Stimulated activated CD8-positive, alpha-beta memory T cell treated with anti-CD3 and anti-CD28 coated beads, Interleukin-15, amount 100 ng/mL, for 4 hours (primary cell): ENCODE results near the gene SYNDIG1L.

Experiments used
- DNase-seq, 2 donors: peaks; one replicate each; pipeline ENCODE4 v3.0.0-alpha.2; 2020; ENCODE audit warnings: low read depth in 2 of 2

The SYNDIG1L gene

DNA sequence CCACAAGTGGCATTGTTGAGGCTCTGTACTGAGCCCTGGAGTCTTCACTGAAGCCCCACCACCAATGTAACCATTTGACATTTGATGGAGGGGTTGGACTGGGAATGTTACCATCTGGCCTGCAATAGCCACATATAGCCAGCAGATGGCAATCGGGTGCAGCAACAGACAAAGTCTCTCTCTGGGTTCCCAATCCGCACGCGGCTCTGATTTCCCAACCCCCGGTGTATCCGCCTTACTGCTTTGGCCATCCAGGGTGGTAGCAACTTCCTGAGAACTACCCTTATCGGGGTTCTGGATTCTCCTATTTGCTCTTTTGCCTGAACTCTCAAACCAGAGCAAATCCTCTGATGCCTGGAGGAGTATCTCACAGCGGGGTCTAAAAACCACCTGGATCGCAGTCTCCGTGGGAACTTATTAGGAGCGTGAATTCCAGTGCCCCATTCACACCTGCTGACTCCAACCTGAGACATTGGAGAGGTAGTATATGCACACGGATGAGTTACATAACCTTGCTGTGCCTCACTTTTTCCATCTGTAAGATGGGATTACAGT is 63.6 kb downstream of the SYNDIG1L start:
- peak; percentile 15 to 17 for DNase-seq

DNA sequence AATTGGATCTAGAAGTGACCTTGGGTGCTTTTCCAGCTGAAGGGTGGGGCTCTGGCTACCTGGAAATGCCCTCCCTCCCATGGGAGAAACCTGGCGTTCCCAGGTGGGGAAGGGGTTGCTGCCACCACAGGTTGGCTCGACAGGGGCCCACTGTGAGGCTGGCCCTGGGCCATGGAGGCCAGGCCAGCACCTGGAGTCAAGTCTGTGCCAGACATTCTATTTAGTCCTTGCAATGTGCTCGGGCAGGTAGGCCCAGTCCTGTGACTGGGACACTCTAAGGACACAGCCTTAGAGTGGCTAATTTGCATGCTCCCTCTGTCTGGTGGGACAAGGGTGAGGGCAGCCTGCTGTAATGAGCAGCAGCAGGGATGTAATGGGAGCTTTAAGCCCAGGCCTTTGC is 65.8 kb downstream of the SYNDIG1L start:
- no peak for DNase-seq

DNA sequence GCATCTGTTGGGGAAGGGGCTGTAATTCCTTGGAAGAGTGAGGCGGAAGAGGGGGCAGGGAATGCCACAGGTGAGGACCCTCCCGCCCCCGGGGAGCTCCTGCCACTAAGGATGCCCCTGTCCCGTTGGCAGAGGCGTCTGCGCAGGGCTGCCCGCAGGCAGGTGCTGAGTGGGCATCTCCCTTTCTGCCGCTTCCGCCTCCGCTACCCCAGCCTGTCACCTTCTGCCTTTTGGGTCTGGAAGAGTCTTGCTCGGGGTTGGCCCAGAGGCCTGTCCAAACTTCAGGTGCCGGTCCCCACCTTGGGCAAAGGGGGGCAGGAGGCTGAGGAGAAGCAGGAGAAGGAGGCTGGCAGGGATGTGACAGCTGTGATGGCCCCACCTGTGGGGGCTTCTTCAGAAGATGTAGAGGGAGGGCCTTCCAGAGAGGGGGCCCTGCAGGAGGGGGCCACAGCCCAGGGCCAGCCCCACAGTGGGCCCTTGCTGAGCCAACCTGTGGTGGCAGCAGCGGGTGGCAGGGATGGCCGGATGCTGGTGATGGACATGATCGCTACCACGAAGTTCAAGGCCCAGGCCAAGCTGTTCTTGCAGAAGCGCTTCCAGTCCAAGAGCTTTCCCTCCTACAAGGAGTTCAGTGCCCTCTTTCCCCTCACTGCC is 67.7 kb downstream of the SYNDIG1L start:
- DNase-seq = no peak

DNA sequence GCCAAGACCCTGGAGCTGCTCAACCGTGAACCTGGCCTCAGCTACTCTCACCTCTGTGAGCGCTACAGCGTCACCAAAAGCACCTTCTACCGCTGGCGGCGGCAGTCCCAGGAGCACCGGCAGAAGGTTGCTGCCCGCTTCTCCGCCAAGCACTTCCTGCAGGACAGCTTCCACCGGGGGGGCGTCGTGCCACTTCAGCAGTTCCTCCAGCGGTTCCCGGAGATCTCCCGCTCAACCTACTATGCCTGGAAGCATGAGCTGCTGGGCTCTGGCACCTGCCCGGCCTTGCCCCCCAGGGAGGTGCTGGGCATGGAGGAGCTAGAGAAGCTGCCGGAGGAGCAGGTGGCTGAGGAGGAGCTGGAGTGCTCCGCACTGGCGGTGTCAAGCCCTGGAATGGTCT is 68.4 kb downstream of the SYNDIG1L start:
- DNase-seq = no peak

DNA sequence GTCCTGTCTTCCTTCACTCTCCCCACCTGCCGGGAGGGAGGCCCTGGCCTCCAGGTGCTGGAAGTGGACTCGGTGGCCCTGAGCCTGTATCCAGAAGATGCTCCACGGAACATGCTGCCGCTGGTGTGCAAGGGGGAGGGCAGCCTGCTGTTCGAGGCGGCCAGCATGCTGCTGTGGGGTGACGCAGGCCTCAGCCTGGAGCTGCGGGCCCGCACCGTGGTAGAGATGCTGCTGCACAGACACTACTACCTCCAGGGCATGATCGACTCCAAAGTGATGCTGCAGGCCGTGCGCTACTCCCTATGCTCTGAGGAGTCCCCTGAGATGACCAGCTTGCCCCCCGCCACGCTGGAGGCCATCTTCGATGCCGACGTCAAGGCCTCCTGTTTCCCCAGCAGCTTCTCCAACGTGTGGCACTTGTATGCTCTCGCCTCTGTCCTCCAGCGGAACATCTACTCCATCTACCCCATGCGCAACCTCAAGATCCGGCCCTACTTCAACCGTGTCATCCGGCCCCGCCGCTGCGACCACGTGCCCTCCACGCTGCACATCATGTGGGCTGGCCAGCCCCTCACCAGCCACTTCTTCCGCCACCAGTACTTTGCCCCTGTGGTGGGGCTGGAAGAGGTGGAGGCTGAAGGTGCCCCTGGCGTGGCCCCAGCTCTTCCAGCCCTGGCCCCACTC is 69.0 kb downstream of the SYNDIG1L start:
- no peak for DNase-seq
